HepG2 (cell line): ENCODE data around the gene GPR37L1. TPM values are rescaled to one million over a fixed set of nuclear protein-coding genes. Genes with fewer than 3 reads are reported as not detected.

Experiments
- ATAC-seq: fragments of 200-7000 bp; cut with Tn5 transposase; 3 replicates; pipeline ENCODE4 v1.9.1; 2020; ENCODE audit warnings: mild to moderate bottlenecking, moderate library complexity
- BruUV-seq: library from RNA; stranded (reverse); fragments of 400-500 nt; replicated peaks from 2 replicates; lab custom pipeline; 2021; lab: Mats Ljungman, UMichigan
- CTCF ChIA-PET: fragments of 300-600 bp; formaldehyde crosslinking; extraction: SDS; loops from one replicate; lab custom pipeline; 2021; ENCODE audit warnings: low total read pairs, inconsistent platforms, low intra/inter-chr PET ratio; lab: Yijun Ruan, JAX
- POLR2A ChIA-PET: fragments of 350-600 bp; sonication (Branson Sonifier 250); formaldehyde crosslinking; loops from one replicate; lab custom pipeline; 2020; ENCODE audit warnings: antibody characterized with exemption, inconsistent platforms; lab: Yijun Ruan, JAX
- DNase-seq: peaks from one replicate; pipeline ENCODE4 v3.0.0-alpha.2; 2015; ENCODE audit warnings: low spot score
- FAIRE-seq: peaks from 3 replicates; lab custom pipeline; 2011; peaks lifted over from hg19 to GRCh38; lab: Jason Lieb, UNC
- H2AFZ ChIP-seq: one replicate; pipeline ENCODE4 v1.6.1; 2011; ENCODE audit warnings: low read length, inconsistent platforms
- H3K27ac ChIP-seq: fragments of 300-600 bp; 3 replicates; pipeline ENCODE4 v1.8.0; 2011; ENCODE audit warnings: mixed run types, mild to moderate bottlenecking, mixed read lengths, low read length, inconsistent platforms; ENCODE audit not compliant: insufficient read depth; ENCODE audit errors: extremely low read length
- H3K27me3 ChIP-seq, 2 experiments: fragments of 200-600 bp in 1 of 2; 2 replicates in 1 of 2; 3 replicates in 1 of 2; pipeline versions ENCODE4 v1.6.0 to v1.8.0; 2011; ENCODE audit warnings: low read length in 2 of 2, mild to moderate bottlenecking in 2 of 2, moderate library complexity in 2 of 2, inconsistent platforms in 1 of 2; ENCODE audit not compliant: insufficient read depth in 2 of 2, control insufficient read depth in 1 of 2
- H3K36me3 ChIP-seq, 2 experiments: fragments of 200-600 bp in 1 of 2; replicated peaks in 1 of 2; 2 replicates in 1 of 2; 3 replicates in 1 of 2; pipeline versions ENCODE4 v1.5.1 to v1.8.0; 2011; ENCODE audit warnings: low read length in 2 of 2, inconsistent platforms in 1 of 2; ENCODE audit not compliant: insufficient read depth in 2 of 2, control insufficient read depth in 1 of 2
- H3K4me1 ChIP-seq: 2 replicates; pipeline ENCODE4 v1.5.1; 2012; ENCODE audit warnings: low read length, inconsistent platforms; ENCODE audit not compliant: insufficient read depth
- H3K4me2 ChIP-seq: 2 replicates; pipeline ENCODE4 v1.6.0; 2011; ENCODE audit warnings: low read depth, low read length, inconsistent platforms
- H3K4me3 ChIP-seq, 3 experiments: fragments of 200-600 bp in 1 of 3; sonication (generic), shearing (Covaris generic) in 1 of 3; replicated peaks in 1 of 3; 2 replicates each; pipeline ENCODE4 v1.5.1; 2011 to 2016; ENCODE audit warnings: low read length in 3 of 3, inconsistent platforms in 2 of 3, low read depth in 2 of 3, mild to moderate bottlenecking in 2 of 3, control low read depth in 1 of 3, mixed read lengths in 1 of 3; ENCODE audit not compliant: insufficient read depth in 1 of 3
- H3K79me2 ChIP-seq: one replicate; pipeline ENCODE4 v1.6.1; 2011; ENCODE audit warnings: low read length, inconsistent platforms; ENCODE audit not compliant: insufficient read depth
- H3K9ac ChIP-seq: 2 replicates; pipeline ENCODE4 v1.6.0; 2011; ENCODE audit warnings: mild to moderate bottlenecking, low read depth, low read length, inconsistent platforms; ENCODE audit not compliant: insufficient read depth
- H3K9me3 ChIP-seq: 2 replicates; pipeline ENCODE4 v1.5.1; 2012; ENCODE audit warnings: mild to moderate bottlenecking, low read length
- H4K20me1 ChIP-seq: 2 replicates; pipeline ENCODE4 v1.6.0; 2011; ENCODE audit warnings: inconsistent platforms, mild to moderate bottlenecking, low read length, moderate library complexity; ENCODE audit not compliant: insufficient read depth
- E2F1 ChIP-seq: sonication (generic); formaldehyde crosslinking; IDR thresholded peaks from 2 replicates; pipeline ENCODE4 v1.5.0; 2020; ENCODE audit warnings: missing genetic modification reagents
- ZBTB40 ChIP-seq, 2 experiments: fragments of 450-650 bp in 1 of 2; sonication (generic) in 1 of 2; formaldehyde crosslinking in 1 of 2; IDR thresholded peaks; 2 replicates each; pipeline versions ENCODE4 v1.6.1 to v1.8.0; 2016 to 2022; ENCODE audit warnings: antibody characterized with exemption in 1 of 2, mild to moderate bottlenecking in 1 of 2, missing genetic modification reagents in 1 of 2
- ZNF274 ChIP-seq: sonication (generic); formaldehyde crosslinking; IDR thresholded peaks from 2 replicates; pipeline ENCODE4 v1.5.1; 2020; ENCODE audit warnings: mild to moderate bottlenecking, missing genetic modification reagents
- ZNF772 ChIP-seq: sonication (generic); formaldehyde crosslinking; IDR thresholded peaks from 2 replicates; pipeline ENCODE4 v1.5.0; 2020; ENCODE audit warnings: mild to moderate bottlenecking, missing genetic modification reagents
- WGBS: methylation state at CpG from one replicate; pipeline ENCODE4 v1.1.6; 2017; ENCODE audit warnings: low lambda C conversion rate; 5-methylcytosine and 5-hydroxymethylcytosine counted together
- in situ Hi-C: cut with HindIII; loops from 2 replicates; pipeline ENCODE4 v1.10.0; 2017; ENCODE audit warnings: low pct_unique_long_range_greater_than_20kb; ENCODE audit not compliant: extremely low pct_ligation_motif_present
- intact Hi-C: fragments of 100-400 bp; cut with micrococcal nuclease; formaldehyde crosslinking; loops from one replicate; pipeline ENCODE4 v1.10.0; 2022; ENCODE audit not compliant: unreplicated experiment
- polyA plus RNA-seq, 8 experiments: library from polyadenylated mRNA; depleted of rRNA in 3 of 8; stranded (reverse) in 7 of 8; unstranded in 1 of 8; fragments of >200 nt; fragmentation: Illumina TruSeq in 4 of 8; extraction: Trizol in 4 of 8; gene quantifications; 2 replicates each; pipeline versions ENCODE4 v1.2.1 to v1.2.3, GENCODE V29; 2011 to 2016; ENCODE audit warnings: low read depth in 4 of 8, missing spikeins in 1 of 8, mixed read lengths in 1 of 8; ENCODE audit not compliant: insufficient read depth in 1 of 8
- total RNA-seq, 5 experiments: library from RNA; depleted of rRNA; stranded (reverse); fragments of >200 nt; fragmentation: Illumina TruSeq; extraction: Trizol; gene quantifications; 2 replicates each; pipeline ENCODE4 v1.2.3, GENCODE V29; 2016; ENCODE audit warnings: low read depth in 1 of 5

The GPR37L1 gene
- total and polyA plus RNA-seq, 2 of the 13 experiments (the other 11 are each of a cell fraction or from before 2014, with no cell fraction given): 0.13 TPM; not detected in 1

- Histone ChIP-seq H3K4me1 (peaks cover 12% of the 10 kb centered on the region), H3K36me3 (no peaks in the 10 kb centered on the region), H3K27me3 (peaks cover 0 to 58% of the 10 kb centered on the region in 2 experiments; a peak in 4 of 5 replicates), H3K4me3 (no peak overlapping the region), H3K9me3 (no peaks in the 10 kb centered on the region), H3K4me2 (no peak overlapping the region), H4K20me1 (no peaks in the 10 kb centered on the region), H3K27ac (no peak overlapping the region), H3K9ac (no peak overlapping the region), H3K79me2 (no peaks in the 10 kb centered on the region), H2AFZ (no peak overlapping the region)
- no peak for DNase-seq
- CTCF ChIA-PET: no interaction called here
- in situ Hi-C loops (no loop called here), intact Hi-C loops (no loop called here)
- no peak for ATAC-seq
- BruUV-seq: no TSS peak
- 67% methylated on average over 1 of the region's 4 CpGs for WGBS
- TF ChIP-seq ZNF772 (CRISPR knock-in tag) (no peak), E2F1 (CRISPR knock-in tag) (no peak)
- no peak for FAIRE-seq
- POLR2A ChIA-PET: no interaction called here
Observed at GRCh38 chr1:202148391-202148790, 25.7 kb downstream of the GPR37L1 start.

- Histone ChIP-seq H3K79me2 (no peaks in the 10 kb centered on the region), H3K4me2 (no peak overlapping the region), H2AFZ (no peak overlapping the region), H3K4me1 (peaks cover 9% of the 10 kb centered on the region), H3K9ac (no peak overlapping the region), H3K4me3 (no peak overlapping the region), H3K27me3 (peaks cover 0 to 57% of the 10 kb centered on the region in 2 experiments; a peak in 4 of 5 replicates), H3K36me3 (no peaks in the 10 kb centered on the region), H4K20me1 (no peaks in the 10 kb centered on the region), H3K9me3 (no peaks in the 10 kb centered on the region)
- DNase-seq (no peak), ATAC-seq (no peak), FAIRE-seq (no peak)
- in situ Hi-C loops: no loop called here
- POLR2A ChIA-PET: no interaction called here
- BruUV-seq: no TSS peak
- intact Hi-C loops: no loop called here
- CTCF ChIA-PET: no interaction called here
- TF ChIP-seq ZBTB40 (IDR thresholded peaks at IDR 0.05) (no peak), ZBTB40 (CRISPR knock-in tag; IDR thresholded peaks at IDR 0.05) (no peak), ZNF274 (CRISPR knock-in tag) (no peak)
- TF ChIP-seq, all 625 proteins: peak for 0
- H3K27ac ChIP-seq: no peak overlapping the region
- 32% methylated on average over 4 of the region's 4 CpGs for WGBS
Observed at GRCh38 chr1:202149566-202149965, 26.8 kb downstream of the GPR37L1 start.
